NCI-H82 treated with DMSO at 0.1 percent for 48 hours (cell line): ENCODE data around the gene ENTPD8.
"Not testable (repeated sequence)": the region's sequence is repeated elsewhere in the genome, so short reads cannot be mapped to it uniquely, and the experiment has no call there.

Experiments
- DNase-seq: peaks from one replicate; lab custom pipeline; 2025; ENCODE audit not compliant: unreplicated experiment; lab: John Stamatoyannopoulos, UW

The ENTPD8 gene

DNA sequence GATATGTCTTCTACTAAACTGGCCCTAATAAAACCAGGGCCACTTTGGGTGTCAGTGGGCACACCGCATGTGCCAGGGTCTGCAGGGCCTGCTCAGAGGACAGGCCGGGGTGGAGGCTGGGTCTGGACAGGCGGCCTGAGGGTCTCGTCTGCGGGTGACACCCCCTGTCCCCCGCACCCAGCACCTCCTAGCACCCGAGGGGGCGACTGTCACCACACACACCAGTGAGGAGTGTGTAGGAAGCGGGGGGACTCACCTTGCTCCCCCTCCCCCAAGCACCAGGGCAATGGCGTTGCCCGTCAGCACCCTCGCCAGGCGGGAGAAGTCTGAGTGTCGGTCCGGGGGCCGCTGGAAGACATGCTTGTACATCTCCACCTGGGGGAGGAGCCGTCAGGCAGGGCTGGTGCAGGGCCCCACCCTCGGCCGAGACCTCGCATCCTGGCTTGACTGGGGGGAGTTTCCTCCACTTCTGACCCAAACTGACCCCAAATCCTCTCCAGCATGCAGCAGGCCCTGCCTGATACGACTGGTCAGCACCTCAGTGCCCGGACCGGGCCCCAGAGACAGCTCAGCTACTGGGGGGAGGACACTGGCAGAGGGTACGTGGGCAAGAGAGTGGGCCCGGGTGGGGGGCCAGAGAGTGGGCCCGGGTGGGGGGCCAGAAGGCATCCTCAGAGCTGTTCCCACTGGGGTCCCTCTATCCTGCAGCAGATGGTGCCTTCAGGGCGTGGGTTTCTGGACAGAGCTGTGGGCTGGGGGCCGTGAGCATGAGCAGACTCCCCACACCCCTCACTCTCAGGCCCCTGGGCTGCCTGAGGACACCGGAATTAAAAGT lies 36.8 kb upstream of the ENTPD8 start:
- no peak for DNase-seq

DNA sequence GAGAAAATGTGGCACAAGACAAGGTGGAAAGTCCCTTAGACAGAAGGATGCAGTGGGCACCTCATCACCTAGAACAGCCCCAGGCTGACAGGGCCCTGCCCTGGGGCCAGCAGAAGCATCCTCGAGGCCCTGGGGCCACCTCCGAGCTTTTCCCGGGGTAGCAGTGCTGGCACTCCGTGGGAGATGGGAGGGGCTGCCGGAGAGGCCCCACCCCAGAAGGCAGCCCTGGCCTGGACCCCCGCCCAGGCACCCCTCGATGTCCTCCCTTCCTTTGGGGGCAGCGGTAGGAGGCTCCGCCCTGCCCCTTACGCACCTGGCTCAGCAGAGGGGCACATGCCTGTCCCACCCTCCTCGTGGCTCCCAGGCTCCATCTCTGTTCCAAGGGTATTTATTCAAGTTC lies 35.7 kb upstream of the ENTPD8 start:
- no peak for DNase-seq

DNA sequence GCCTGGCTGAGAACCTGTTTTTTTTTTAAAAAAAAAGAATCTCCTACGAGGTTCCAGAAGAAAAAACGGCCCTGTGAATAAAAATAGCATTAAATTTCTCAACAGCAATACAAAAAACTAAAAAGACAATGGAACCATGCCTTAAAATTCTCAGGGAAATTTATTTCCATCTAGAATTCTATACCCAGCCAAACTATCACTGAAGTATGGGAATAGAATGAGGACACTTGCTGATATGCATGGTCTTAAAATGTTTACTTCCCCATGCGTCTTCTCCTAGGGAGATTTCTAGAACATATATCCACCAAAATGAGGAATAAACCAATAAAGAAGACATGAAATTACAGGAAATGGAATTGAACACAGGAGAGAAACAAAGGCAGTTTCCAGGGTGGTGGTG lies 34.5 kb upstream of the ENTPD8 start:
- DNase-seq: no peak

DNA sequence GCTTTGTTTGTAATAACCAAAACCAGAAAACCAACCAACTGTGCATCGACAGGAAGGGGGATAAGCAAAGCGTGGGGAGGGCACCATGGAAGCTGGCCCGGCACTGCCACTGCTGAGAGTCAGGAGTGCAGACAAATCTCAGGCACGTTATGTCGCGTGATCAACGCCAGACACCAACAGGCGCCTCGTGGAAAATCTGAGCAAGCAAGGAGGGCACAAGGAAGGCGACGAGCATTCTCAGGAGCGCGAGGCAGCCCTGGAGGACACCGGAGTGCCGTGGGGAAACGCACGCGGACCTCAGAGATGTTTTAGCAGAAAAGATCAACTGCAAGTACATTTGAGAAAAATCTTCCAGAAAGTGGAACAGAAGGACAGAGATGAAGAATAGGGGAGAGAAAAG lies 33.1 kb upstream of the ENTPD8 start:
- no peak for DNase-seq

DNA sequence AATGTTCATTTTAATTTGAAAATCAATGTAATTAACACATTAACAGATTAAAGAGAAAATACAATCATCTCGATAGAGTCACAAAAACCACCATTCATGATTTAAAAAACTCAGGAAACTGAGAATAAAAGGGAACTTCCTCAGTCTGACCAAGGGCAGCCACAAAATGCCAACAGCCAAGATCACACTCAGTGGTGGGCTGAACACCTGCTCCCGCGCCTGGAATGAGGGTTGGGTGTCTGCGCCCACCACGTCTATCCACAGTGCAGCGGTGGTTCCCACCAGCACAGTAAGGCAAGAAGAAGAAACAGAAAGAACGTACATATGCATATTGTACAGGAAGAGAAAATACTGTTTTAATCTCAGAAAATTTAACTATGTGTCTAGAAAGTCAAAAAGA lies 29.6 kb upstream of the ENTPD8 start:
- DNase-seq: no peak

DNA sequence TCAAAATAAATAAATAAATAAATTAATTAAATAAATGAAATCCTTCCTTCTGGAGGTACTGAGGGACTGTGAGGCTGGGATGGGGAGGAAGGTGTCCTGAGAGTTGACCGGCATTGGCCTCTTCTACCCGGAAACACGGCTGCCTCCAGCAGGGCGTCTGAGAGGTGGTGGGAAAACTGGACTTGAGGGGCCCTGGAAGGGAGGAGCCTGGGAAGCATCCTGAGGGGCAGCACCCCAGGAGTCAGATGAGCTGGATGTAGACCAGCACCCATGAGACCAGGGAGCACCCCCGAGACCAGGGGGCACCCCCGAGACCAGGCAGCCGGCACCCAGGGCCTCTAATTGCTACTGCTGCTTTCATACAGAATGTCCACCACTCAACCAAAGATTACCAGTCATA lies 26.7 kb upstream of the ENTPD8 start:
- no peak for DNase-seq

DNA sequence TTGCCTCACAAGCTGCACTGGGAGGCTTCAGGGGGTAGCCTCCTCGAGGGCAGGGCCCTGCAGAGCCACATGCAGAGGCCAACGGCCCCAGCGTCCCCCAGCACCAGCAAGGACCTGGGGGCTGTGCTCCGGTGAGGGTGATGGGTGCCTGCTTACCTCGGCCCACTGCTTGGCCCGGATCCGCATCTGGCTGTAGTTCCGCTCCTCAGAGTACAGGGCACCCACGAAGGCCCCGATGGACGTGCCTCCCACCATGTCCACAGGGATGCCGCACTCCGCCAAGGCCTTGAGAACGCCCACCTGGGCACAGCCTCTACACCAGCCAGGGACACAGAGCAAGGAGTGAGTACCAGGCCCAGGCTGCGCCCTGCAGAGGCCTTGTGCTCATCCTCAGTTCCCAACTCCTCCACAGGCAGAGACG lies 26.0 kb upstream of the ENTPD8 start:
- DNase-seq: no peak

DNA sequence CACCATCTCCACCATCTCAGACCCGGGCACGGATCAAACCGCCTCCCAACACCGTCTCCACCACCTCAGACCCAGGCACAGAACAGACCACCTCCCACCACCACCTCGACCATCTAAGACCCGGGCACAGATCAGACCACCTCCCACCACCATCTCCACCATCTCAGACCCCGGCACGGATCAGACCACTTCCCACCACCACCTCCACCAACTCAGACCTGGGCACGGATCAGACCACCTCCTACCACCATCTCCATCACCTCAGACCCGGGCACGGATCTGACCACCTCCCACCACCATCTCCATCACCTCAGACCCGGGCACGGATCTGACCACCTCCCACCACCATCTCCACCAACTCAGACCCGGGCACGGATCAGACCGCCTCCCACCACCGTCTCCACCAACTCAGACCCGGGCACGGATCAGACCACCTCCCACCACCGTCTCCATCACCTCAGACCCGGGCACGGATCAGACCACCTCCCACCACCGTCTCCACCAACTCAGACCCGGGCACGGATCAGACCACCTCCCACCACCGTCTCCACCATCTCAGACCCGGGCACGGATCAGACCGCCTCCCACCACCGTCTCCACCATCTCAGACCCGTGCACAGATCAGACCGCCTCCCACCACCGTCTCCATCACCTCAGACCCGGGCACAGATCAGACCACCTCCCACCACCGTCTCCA lies 25.4 kb upstream of the ENTPD8 start:
- DNase-seq: not testable (repeated sequence)

DNA sequence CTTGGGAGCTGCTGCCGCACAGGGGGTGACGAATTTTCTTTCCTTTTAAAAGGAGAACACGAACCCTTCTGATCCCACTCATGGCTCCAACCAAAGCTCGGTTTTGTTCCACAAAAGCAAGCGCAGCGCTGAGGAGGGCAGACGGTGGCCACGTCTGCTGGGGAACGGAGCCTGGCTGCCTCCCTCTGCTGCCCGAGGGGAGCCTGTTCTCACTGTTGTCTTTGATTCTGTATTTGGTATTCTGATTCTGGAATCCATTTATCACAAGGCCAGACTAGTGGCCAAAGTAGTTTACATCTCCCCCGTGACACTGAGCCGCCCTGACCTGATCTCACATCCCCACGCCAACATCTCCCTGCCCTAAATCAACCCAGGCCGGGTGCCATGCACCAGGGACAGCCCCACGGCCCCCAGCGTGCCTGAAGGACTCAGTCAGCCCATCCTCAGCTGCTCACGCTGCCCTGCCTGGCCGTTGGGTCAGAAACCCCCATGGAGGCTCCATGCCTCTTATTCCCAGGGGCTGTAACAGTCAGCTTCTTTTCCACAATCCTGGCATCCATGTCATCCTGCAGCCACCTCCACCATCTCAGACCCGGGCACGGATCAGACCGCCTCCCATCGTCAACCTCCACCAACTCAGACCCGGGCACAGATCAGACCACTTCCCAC lies 24.7 kb upstream of the ENTPD8 start:
- DNase-seq: no peak

DNA sequence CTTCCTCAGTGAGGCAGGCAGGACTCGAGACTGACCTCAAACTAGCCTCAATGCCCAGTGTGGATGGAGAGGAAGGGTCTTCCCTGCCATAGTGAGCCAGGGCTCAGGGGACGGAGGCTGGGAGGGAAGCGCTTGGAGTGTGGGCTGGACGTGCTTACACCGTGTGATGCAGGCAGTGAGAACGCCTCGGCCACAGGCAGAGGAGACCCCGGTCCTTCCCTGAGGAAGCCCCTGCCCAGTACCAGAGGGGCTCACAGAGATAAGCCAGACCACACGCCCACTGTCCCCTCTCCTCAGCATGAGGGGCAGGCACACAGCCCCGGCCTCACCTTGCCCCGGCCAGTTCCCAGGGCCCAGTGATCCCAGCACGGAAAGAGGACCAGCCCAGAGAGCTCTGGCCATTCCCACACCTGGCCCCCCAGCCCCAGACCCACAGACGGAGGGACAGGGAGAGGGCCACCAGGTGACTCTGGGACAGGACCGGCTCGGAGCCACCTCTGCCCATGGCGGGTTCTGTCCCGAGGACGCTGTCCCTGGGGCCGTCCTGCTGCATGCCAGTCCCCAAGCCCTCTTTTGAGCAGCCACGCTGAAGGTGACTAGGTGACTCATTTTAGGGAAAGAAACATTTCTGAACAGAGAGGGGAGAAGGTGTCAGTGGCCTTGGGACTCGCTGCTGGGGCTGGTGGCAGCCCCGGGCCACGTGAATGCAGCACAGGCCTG lies 24.0 kb upstream of the ENTPD8 start:
- no peak for DNase-seq

DNA sequence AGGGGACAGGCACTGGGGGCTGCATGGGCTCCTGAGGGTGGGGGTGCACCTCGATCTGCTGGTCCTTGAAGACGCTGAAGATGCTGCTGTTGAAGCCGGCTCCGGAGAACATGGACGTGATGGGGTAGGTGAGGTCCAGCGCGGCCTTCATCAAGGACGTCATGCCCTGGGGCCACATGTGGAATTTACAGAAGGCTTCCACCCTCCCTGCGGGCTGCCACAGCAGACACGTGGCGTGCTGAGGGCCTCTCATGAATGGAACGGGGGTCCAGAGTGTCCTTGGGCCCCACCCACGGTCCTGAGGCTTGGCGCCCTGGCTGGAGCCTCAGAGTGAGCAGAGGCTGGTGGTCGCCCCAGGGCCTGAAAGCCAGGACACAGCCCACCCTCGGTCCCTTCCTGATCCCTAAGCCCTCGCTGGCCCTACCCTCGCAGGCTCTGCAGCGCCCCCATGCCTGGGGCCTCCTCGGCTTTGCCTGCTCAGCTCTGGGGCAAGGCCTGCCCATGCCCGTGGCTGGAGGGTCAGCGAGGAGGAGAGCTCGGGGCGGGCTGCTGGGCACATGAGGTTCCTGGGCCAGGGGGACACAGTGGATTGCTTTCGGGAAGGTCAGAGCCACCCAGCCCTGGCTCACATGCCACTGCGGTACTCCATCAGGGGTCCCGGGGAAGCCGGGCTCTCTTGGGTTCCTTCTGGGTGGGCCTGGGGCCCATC lies 23.3 kb upstream of the ENTPD8 start:
- DNase-seq: no peak

DNA sequence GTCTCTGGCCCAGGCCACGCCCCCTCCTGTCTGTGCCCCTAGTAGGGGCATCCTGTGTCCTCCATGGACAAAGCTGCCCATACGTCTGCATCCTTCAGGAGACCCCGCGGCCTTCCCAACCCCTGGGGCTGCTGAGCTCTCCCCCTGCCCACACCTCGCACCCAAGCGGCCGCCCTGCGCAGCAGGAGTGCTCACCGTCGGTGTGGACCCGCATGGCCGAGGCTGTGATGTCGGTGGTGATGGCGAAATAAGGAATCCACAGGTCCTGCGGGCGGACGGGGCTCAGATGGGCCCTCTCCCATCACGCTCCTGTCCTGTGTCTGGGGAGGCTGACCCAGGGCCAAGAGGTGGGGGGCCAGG lies 22.8 kb upstream of the ENTPD8 start:
- no peak for DNase-seq

DNA sequence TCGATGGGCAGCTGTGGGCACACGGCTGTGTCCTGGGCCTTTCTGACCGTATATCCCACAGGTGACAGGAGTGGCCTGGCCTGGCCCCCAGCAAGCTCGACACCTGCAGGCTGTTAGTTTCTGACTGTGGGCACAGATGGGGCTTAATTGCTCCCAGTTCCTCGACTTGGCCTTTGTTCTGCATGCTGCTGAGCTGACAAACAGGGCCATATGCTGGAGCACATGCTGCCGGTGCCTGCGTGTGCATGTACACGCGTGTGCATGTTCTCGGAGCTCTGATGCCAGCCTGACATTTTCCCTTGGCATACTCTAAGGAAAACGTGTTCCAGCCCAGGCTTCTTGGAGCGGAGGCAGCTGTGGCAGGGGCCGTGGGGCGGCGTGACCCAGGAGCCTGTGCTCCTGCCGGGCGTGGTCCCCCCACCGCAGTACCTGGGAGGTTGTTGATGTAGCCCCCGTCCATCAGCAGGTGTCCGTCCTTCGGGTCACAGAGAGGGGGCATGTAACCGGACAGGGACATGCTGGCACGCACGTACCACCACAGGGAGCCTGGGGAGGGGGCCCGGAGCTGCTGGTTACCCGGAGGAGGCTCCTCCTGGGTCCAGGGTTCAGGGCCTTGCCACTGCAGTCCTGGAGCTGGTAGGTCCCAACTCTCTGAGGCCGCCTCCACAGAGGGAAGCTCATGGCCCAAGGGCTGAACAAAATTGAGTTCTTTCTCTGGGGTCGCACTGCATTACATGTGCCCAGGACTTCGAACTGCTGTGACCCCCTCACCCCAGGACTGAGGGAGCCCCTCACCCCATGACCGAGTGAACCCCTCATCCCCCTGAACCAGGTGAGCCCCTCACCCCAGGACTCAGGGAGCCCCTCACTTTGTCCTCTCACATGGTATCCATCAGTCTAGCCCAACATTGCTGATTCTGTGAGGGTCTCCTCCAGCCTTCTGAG lies 22.1 kb upstream of the ENTPD8 start:
- DNase-seq: no peak

DNA sequence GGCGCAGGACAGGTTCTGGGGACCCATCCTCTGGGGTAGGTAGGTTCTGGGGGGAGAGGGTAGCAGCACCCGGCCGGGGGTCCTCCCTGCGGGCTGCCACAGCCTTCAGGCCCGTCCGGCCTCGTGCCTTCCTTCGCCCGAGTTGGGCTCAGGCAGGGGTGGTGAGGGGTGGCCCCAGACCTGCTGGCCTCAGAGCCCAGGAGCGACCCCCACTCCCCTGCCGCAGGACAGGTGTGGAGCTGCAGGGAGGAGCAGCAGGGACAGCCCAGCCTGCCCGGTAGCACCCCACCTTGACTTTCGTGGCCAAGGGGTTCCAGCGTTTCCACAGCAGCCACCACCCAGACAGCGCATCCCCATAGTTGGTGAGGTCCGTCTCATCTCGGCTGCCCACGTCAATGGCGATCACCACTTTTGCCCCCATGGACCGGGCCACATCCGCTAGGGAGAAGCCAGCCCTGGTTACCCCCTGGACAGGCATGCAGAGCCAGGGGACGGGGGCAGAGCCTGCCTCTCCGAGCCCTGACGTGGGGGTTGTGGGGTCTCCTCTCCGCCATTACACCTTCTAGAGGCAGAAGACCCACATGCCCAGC lies 21.3 kb upstream of the ENTPD8 start:
- no peak for DNase-seq

DNA sequence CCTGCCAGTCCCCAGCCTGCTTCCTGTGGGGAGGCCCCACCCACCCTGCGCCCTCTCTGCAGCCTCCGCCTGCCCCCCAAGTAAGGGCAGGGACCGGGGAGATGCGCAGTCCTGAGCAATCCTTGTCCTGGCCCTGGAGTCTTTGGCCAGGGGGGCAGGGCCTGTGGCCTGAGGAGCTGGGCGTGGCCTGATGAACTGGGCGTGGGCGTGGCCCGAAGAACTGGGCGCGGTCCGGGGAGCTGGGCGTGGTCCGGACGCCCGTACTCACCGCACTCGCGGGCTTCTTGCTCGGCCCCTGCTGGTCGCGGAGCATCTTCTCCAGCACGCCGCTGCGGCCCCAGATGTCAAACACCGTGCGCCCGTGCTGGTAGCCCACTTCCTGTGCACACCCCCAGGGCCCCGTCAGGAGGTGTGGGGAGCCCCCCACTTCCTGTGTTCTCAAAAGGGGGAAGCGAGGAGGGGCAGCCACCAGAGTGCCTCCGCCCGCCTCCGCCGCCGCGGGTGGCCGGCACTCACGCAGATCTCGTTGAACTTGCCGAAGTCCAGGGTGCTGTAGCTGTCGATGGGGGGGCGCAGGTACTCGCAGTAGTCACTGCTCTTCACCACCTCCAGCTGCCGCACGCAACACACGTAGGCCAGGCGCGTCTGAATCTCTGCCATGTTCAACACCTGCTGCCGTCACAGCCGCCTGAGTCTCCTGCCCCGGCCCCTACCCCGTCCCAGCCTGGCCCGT lies 20.7 kb upstream of the ENTPD8 start:
- DNase-seq: no peak

DNA sequence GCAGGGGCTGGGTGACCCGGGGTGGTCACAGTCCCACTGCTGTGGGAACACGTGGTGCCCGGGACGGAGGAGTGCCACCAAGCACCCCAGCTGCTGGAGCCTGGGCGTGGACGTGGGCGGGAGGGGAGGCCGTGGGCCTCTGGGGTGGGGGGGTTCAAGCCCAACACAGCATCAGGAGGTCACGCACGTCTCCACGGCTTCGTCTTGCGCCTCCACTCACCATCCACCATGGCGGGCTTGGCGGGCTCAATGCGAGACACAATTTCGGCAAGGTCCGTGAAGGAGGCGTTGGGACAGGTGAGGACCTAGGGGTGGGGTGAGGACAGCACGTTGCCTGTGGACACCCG lies 20.1 kb upstream of the ENTPD8 start:
- no peak for DNase-seq

DNA sequence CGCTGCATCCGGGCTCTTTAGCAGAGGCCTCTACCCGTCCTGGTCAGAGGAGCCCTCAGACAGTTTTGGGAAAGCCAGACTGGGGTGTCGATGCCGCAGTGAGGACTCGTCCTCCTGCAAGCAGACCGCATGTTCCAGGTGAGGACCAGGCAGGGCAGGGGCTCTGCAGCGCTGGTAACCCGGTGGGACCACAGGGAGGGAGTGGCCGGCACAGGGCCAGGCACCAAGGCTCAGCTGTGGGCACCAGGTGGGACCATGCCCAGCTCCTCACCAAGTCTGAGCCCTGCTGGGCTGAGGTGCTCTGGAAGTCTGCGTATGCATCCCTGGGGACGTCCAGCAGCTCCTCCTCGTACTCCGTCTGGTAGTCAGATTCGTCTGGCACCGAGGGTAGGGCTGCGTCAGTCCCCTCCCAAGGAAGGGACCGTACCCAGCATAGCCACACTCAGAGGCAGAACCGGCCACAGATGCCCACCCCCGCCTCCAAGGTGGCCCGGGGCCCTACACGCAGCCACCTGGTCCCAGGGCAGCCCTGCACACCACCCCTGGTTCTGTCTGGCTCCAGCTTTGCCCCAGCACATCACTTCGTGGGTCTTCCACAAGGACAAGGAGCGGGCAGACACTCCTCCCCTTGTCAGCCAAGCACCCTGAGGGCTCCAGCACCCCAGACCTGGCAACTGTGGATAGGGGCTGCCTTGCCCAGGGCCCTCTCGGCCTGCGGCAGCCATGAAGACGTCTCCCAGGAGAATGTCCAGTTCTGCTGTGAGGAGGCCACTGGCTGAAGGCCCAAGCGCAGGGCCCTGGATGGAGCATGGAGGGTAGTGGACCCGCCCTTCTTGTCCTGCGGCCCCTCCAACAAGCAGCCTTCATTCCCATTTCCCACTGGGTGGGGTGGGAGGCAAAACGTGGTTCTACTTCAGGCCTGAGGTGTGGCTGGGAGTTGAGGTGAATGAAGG lies 19.5 kb upstream of the ENTPD8 start:
- DNase-seq: no peak
